Hematopoietic multipotent progenitor cell treated with erythropoietin and hydrocortisone succinate and interleukin-3 and kit ligand, for 8 days (in vitro differentiated cells): ENCODE data around the gene PXDN.

Experiments used
- DNase-seq: peaks from one replicate; pipeline ENCODE4 v3.0.0-alpha.2; 2015

The PXDN gene

GRCh38 chr2:1677821-1678165, 66.5 kb downstream of the PXDN start:
- DNase-seq = no peak

DNA sequence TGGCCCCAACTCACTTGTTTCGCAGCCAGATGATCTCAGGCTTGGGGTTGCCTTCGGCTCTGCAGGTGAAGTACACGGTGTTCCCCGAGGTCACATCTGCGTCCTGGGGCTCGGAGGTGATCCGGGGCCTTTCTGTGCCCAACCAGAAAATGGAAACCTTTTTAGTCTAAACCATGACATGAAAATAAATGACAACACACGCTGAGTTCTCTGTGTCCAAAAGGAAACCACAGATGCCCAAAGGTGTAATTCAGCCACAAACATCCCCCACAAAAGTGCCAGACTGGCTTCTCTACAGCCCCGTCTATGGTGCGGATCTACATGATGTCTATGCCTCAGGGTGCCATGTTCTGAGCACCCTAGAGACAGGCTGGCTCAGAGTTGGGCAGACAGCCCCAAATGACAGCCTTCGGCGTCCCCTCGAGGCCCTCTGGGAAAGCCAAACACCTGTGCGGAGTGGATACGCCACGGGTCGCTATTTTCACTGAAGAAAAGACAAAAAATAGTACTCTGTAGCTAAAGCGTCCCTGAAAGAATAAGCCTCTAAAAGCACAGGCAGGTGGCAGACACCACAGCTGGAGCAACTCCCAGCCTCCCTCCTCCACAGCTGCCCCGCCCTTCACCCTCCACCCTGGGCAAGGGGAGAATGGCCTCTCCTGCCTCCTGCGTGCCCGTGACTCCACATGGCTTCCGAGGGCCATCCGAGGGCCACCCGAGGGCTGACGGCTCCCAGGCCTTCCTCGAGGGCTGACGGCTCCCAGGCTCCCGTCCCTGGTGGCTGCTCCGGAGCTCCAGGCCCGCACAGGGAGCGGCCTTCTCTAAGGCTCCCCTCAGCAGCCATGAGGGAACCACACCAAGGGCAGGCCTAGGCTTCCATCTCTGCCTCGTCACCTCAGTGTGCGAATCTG, 67.1 kb downstream of the PXDN start:
- no peak for DNase-seq

DNA sequence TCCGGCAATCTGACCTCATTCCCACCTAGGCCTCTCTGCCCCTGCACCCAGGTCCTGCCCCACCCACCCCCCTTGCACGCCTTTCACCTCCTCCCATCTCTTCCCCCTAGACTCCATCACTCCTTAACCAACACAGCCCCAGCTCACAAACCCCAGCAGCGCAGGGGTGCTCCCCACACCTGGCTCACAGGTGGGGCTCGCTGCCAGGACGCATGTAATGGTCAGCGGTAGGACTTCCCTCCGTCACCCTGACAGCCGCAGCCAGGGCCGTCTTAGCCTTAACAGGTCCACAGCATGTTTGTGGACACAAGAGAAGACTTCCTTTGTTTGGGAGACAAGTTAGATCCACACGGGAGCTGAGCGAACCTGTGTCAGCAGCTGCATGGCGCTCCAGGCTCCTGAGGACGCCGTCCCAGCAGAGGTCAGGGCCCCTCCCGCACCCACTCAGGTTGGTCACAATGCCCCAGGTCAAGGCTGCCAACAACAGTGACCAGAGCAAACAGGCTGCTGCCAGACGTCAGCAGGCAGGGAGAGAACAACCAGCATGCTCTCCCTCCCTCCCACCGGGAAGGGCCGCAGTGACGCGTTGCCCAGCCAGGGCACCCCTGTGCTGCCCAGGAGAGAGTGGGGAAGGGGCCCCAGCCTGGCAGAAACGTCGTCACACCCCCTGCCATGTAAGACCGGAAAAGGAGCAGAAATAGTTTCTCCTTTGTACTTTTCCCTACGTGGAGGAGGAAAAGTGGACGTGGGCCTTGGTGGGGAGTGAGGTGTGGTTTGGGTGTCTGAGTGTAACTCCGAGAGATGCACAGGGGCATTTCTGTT, 68.0 kb downstream of the PXDN start:
- no peak for DNase-seq

GRCh38 chr2:1675633-1676032, 68.7 kb downstream of the PXDN start:
- no peak for DNase-seq

- no peak for DNase-seq
Observed at GRCh38 chr2:1674766-1675397, 69.4 kb downstream of the PXDN start.

- DNase-seq = no peak
Observed at GRCh38 chr2:1674276-1674675, 70.0 kb downstream of the PXDN start.

- no peak for DNase-seq
Observed at GRCh38 chr2:1673160-1673944, 71.0 kb downstream of the PXDN start.

GRCh38 chr2:1672738-1673137, 71.6 kb downstream of the PXDN start:
- no peak for DNase-seq

DNA sequence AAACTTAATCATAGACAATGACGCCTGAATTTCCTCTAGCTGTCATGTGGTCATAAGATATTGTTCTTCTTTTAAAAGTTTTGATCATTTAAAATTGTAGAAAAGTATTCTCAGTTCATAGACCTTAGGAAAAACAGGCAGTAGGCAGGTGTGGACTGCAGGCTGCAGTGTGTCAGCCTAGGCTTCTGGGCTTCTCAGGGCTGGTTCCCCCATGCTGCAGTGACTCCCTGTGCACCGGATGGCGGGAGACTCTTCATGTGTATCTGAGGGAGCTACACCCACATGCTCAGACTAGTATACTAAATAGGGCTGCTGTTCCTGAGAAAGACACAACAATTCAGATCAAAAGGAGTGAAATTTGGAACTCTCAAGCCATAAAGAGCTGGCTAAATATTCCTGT, 72.4 kb downstream of the PXDN start:
- no peak for DNase-seq

DNA sequence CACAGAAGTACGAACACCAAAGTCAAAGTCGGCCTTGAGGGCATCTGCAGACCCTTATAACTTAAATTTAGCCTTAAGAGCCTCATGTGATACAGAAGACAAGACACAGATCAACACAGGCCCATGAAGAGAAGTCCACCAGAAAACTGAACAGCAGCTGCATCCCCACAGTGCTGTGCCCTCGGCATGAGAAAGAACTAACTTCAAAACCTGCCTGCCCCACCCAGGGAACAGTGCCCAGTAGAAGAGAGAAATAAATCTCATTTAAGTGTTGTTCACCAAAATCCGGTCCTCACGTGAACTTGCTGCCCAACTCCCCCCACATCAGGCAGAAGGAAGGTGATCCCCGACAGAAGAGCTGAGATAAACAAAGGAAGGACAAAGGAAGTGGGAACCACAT, 73.7 kb downstream of the PXDN start:
- DNase-seq = no peak

GRCh38 chr2:1665761-1666505, 78.4 kb downstream of the PXDN start:
- no peak for DNase-seq

DNA sequence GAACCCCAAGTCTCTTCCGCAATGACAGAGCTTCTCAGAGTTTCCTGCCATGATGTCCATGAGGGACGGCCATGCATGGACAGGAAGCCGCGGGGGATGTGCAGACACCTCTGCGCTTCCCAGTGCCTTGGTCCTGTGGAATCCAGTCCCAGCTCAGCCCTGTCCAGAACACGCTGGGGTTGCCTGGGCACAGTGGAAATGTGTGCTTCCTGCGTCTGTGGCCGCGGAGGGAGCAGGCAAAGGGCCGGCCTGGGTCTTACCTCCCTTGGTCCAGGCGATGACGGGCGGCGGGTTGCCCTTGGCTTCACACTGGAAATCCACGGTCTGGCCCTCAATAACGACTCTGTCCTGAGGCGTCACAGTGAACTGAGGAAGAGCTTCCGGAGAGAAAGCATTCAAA, 79.6 kb downstream of the PXDN start:
- DNase-seq = no peak

- no peak for DNase-seq
Observed at GRCh38 chr2:1664076-1664605, 80.2 kb downstream of the PXDN start.

DNA sequence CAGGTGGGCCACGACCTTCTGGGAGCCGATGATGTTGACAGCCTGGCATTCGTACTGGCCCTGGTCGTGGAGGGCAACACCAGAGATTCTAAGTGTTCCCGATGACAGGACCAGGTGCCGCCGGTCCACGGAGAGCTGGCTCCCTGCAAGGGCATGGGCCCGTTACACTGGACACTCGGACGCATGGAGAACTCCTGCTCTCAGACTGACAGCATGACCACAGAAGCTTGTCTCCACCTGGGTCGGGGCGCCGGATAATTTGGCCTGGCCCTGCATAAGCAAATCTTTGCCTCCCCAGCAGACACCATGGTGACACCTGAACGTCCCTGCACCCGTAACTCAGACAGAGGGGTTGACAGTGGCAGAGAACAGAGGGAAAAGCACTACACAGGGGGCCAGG, 80.7 kb downstream of the PXDN start:
- DNase-seq = no peak

DNA sequence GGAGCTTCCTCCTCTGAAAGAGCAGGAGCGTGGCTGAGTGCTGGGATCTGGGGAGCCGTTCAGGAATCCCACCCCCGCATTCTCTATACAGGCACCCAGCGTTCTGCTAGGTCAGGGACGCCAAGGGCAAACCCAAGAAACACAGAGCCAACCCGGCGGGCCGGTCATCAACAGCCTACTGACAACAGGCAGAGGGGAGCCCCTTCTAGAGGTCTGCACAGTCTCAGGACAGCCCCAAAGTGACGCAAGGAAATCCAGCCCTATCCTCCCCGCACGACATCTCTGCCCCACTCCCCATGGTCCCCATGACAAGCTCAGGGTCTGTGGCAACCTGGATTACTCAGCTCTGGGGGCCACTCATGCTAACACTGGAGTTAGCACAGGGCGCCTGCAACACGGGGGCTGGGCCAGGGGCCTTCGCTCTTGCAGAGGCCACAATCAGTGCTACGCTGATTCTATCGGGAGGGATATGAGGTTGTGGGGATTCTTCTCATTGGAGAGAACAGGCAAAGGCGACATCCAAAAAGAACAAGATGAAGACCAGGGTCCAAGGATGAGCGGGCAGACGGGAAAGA, 81.6 kb downstream of the PXDN start:
- DNase-seq = no peak

DNA sequence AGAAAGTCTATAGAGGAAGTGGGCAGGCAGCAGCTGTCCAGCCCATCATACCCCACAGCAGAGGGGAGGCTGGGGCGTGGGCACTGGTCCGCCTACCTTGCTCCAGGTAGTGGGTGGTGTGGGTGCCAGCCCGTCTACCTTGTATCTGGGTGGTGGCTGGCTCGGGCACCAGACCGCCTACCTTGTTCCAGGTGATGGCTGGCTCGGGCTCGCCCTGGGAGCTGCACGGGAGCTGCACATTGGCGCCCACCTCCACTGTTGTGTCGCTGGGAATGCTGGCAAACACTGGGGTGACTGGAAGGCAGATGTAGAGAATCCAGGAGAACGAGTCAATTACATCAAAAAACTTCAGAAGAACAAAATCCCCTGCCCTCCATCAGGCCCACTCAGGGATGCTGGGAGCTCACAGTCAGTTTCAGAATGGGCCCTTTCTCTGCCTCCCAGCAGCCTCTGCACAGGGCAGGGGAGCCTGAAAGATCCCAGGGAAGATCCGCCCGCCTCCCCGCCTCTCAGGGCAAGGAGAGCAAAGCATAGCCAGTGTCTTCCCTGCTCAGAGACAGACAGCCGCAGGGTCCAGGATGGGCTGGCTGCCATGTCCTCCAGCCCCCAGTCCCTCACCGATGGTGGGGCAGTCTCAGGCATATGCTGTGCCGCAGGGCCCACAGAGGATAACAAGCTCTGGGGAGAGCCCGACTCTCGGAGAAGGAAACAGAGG, 82.3 kb downstream of the PXDN start:
- no peak for DNase-seq

DNA sequence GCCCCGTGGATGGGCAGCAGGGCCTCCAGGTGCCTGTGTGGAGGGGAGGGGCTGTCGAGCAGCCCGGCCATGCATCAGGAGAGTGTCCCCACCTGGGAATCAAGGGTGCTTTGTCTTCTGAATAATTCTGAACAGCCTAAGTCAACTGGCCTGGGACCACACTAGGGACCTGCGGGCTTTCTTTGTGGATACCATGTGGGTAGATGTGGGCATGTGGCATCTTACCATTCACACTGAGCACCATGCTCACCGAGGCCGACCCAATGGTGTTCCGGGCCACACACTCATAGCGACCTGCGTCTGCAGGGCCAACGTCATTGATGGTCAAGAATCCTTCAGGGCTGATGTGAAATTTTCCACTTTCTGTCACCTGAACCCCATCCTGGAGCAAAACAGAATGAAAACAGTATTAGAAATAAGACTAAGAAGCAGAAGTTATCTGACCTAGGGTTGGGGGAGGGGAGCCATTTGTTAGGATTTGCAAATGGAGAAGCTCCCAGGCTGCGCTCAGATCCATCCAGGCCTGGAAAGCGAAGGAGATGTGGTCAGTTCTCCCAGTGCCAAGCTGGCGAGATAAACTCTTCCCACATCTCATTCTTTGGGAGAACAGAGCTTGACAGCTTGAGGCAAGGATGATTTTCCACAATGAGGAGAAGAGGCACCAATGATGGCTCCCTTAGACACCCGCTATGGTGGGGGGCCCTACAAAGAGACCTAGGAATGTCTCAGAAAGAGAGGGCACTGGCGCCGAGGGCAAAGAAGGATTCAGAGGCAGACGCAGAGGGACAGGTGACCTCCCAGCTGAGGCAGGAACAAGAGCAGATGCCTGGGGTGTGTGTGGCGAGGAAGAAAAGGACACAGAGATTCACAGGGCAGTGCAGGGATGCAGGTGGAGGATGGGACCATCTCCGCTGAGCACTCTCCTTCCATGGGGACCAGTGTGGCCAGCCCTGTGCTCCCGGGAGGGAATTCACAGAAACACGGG, 83.4 kb downstream of the PXDN start:
- no peak for DNase-seq

DNA sequence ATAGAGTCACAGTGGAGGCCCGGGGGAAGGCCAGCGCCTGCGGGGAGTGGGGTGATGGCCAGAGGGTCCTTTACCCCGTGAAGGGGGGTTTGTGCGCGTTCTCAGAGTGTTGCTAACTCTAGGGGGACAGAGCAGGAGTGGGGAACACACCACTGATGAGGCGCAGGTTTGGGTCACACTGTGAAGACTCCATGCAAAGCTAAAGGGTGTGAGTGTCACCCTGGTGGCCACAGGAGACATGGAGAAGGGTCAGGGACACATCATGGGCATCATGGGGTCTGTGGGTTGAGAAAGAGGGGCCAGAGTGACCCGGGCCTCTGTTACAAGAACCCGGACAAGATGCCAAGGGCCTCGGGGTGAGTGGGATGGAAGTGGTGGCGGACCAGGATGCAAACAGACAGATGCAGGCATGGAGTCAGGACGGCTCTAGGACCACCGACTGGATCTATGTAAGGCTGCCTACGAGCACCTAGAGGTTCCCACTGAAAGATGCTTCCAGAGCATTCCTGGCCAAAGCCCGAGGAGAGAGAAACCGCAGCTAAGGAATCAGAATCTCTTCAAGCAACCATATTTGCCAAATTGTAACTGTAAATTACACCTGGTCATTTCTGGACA, 84.3 kb downstream of the PXDN start:
- DNase-seq = no peak
